ENCODE data around the gene TFAP2E.

GRCh38 chr1:35574125-35574654, 1.1 kb downstream of the TFAP2E start:
- TF ChIP-seq POLR2A (IDR thresholded peaks at IDR 0.05; ENCODE audit: extremely low read depth, insufficient read length) = no peak
- TF ChIP-seq, protein P1, sequence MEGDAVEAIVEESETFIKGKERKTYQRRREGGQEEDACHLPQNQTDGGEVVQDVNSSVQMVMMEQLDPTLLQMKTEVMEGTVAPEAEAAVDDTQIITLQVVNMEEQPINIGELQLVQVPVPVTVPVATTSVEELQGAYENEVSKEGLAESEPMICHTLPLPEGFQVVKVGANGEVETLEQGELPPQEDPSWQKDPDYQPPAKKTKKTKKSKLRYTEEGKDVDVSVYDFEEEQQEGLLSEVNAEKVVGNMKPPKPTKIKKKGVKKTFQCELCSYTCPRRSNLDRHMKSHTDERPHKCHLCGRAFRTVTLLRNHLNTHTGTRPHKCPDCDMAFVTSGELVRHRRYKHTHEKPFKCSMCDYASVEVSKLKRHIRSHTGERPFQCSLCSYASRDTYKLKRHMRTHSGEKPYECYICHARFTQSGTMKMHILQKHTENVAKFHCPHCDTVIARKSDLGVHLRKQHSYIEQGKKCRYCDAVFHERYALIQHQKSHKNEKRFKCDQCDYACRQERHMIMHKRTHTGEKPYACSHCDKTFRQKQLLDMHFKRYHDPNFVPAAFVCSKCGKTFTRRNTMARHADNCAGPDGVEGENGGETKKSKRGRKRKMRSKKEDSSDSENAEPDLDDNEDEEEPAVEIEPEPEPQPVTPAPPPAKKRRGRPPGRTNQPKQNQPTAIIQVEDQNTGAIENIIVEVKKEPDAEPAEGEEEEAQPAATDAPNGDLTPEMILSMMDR (IDR thresholded peaks at IDR 0.05; ENCODE audit: low read depth, low read length) = no peak
- no peak for TF ChIP-seq MYC (IDR thresholded peaks at IDR 0.05; ENCODE audit: low read depth, low read length)
- TF ChIP-seq, protein P2, sequence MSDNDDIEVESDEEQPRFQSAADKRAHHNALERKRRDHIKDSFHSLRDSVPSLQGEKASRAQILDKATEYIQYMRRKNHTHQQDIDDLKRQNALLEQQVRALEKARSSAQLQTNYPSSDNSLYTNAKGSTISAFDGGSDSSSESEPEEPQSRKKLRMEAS (IDR thresholded peaks at IDR 0.05; ENCODE audit: low read depth, low read length) = no peak

Measured in NB4 (cell line).